HG02938 (cell line): ENCODE data around the gene MCOLN2.
"Not testable (repeated sequence)": the region's sequence is repeated elsewhere in the genome, so short reads cannot be mapped to it uniquely, and the experiment has no call there.

Source experiments
- ATAC-seq: cut with Tn5 transposase; IDR thresholded peaks from one replicate; pipeline ENCODE4 v1.9.1; 2021; ENCODE audit warnings: mild to moderate bottlenecking, moderate library complexity; ENCODE audit not compliant: unreplicated experiment

MCOLN2 gene

DNA sequence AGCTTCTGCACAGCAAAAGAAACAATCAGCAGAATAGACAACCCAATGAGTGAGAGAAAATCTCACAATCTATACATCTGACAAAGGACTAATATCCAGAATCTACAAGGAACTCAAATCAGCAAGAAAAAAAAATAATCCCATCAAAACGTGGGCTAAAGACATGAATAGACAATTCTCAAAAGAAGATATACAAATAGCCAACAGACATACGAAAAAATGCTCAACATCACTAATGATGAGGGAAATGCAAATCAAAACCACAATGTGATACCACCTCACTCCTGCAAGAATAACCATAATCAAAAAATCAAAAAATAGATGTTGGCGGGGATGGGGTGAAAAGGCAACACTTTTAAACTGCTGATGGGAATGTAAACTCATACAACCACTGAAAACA lies 10.4 kb downstream of the MCOLN2 start:
- not testable (repeated sequence) for ATAC-seq

DNA sequence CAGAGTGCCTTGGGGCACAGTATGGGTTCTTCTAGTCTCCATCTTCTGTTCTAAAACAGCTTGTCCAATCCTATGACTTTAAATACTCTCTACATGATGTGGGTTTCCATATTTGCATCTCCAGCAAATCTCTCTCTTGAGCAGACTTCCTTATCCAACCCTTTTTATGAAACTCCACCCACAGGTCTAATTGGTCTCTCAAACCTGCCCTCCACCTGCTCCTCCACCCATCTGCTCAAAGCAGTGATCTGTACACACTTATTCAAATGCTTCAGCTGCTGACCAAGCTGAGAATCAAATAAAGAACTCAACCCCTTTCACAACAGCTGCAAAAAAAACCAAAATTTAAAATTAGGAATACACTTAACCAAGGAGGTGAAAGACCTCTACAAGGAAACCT lies 11.5 kb downstream of the MCOLN2 start:
- ATAC-seq: peak; percentile 43

GRCh38 chr1:84982395-84982794 lies 14.5 kb downstream of the MCOLN2 start:
- ATAC-seq: no peak

DNA sequence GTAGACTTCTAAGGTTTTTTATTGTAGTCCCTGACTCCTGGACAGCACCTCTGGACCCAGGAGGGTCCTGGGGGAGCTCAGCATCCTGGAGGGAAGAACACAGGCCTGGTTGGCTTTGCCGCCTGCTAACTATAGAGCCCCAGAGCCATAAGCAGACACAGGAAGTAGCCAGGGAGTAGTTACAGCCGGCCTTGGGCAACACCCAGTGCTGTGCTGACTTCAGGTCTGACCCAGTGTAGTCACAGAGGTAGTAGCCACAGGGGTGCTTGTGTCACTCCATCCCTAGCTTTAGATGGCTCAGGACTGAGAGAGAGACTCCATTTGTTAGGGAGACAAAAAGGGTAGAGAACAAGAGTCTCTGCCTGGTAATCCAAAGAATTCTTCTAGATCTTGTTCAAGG lies 21.9 kb downstream of the MCOLN2 start:
- ATAC-seq: no peak

GRCh38 chr1:84973498-84974334 lies 23.2 kb downstream of the MCOLN2 start:
- peak; percentile 31 for ATAC-seq

DNA sequence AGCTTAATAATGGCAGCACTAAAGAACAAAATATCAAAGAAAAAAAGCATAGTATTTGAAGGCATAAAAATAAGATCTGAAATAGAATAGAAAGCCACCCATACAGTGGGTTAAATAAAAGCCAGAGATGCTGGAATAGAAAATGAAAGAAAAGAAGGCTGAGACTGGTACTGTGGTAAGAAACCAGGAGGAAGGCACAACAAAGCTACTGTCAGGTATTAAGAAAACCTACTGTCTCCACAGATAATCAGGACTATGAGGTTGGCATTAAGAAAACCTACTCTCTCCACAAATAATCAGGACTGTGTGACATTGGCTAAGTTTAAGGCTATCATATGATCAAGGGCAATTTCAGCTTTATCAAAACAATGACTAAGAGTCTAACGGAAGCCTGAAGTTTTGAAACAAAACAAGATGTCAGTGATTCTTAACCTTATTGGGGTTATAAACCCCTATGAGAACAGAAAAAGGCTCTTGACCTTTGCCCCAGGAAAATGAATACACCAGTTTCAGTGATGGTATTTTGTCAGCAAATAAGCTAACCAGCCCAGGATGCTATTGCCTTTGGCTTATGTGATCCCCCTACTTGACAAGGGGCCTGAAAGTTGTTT lies 24.4 kb downstream of the MCOLN2 start:
- peak; percentile 40 for ATAC-seq

DNA sequence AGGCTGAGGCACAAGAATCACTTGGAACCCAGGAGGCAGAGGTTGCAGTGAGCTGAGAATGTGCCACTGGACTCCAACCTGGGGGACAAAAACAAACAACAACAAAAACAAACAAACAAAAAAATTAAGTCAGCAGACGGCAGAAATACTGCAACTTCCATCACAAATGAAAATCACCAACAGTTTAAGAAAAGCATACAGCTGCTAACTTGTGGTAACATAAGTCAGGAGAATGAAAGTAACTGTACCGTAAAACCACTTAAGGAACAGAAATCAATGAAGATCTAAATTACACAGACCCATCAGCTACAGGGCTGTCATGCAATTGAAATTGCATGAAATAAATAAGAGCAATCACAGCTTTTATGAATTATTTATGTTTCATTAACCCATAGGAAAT lies 25.0 kb downstream of the MCOLN2 start:
- ATAC-seq: peak; percentile 33

DNA sequence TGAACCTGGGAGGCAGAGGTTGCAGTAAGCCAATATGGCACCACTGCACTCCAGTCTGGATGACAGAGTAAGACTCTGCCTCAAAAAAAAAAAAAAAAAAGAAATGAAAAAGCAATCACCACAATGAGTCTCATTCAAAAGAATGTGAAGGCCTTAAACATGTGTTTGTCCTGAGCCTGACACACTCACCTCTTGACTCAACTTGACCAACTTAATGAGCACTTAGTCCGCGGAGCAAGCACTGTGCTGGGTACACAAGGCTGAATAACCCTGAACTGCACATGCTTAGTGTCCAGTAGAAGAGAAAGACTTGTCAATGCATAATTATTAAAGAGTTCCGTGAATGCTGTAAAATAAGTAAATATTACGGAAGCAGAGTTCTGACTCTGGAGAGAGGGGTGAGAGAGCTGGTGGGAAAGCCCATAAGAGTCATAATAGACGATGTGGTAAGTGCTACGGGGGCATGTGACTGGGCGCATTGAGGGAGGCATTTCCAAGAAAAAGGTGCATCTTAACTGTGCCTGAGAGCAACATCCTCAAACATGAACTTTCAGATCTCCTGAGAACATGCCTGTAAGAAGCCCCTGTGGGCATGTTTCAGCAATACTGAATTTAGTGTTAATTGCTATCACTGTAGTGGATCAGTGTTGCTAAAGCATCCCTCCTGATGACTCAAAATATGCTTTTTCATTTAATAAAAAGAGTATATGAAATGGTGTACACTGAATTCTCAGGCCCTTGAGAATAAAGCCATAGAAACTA lies 27.2 kb downstream of the MCOLN2 start:
- peak; percentile 41 for ATAC-seq

GRCh38 chr1:84968865-84969264 lies 28.0 kb downstream of the MCOLN2 start:
- no peak for ATAC-seq

DNA sequence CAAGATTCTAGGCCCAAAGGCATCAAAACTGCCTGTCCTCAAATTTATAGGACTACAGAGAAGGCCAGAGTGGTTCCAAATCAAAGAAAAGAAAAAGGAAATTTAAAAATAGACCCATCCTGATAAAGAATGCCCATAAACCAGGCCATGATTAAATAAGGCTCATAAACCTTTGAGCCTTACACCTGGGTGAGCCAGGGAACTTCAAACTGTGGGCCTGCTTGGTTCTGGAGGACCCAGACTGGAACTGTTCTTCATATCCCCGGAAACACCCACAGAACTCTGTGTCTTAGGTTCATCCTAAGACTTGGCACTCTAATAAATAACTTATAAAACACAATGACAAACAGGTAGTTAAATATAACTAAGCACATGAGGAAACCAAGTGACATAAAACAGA lies 28.8 kb downstream of the MCOLN2 start:
- no peak for ATAC-seq

GRCh38 chr1:84967666-84968065 lies 29.2 kb downstream of the MCOLN2 start:
- no peak for ATAC-seq

DNA sequence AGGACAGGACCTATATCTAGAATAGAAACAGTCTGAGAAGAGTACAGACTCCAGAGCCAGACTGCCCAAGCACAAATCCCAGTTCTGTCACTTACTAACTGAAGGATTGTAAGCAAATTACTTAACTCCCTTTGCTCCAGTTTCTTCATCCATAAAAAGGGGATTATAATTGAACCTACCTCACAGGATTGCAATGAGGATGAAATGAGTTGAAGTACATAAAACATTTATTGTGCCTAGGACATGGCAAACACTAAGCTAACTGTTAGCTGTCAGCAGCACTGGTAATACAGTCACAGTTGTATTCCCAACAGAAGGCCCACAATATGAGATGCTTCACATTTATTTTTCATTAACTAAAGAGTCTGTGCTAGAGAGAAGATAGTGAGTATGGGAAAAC lies 33.9 kb downstream of the MCOLN2 start:
- ATAC-seq: no peak

DNA sequence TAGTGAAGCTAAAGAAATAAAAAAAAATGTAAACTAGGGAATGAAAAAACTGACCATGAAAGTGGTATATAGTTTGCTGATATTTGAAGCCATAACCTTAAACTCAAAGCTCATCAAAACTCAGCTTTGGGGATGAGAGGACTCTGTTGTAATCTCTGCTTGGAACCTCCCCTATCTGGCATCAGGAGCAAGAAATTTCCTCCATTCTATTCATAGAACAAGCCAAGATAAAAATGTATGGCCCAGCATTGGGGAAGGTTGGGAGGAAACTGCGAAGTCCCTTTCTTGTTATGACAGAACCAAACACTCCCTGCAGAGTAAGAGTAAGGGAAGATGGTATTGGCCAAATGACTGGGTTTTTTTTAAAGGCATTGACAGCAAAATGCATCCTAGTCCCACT lies 35.6 kb downstream of the MCOLN2 start:
- no peak for ATAC-seq

- no peak for ATAC-seq
These were observed 36.5 kb downstream of the MCOLN2 start for GRCh38 chr1:84960371-84960770.

GRCh38 chr1:84959294-84959693 lies 37.6 kb downstream of the MCOLN2 start:
- ATAC-seq: peak; percentile 96

GRCh38 chr1:84957966-84958365 lies 38.9 kb downstream of the MCOLN2 start:
- no peak for ATAC-seq

DNA sequence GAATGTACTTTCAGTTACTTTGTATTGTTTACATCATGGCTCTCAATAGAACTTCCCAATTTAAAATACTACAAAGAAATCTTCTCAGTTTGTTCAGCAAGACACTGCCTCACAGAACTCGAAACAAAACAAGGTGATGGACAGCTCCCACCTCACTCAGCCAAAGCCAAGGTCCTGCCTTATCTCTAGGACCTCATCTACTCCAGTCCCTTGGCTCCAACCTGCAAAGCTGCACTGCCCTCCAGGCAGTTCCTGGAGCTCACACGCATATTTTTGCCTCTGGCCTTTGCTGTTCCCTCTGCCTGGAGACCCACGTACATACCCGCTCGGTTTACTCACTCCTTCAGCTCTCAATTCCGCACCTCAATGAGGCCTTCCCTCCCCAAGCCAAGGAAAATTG lies 40.3 kb downstream of the MCOLN2 start:
- ATAC-seq: no peak

- ATAC-seq: no peak
These were observed 40.8 kb downstream of the MCOLN2 start for GRCh38 chr1:84956097-84956496.

DNA sequence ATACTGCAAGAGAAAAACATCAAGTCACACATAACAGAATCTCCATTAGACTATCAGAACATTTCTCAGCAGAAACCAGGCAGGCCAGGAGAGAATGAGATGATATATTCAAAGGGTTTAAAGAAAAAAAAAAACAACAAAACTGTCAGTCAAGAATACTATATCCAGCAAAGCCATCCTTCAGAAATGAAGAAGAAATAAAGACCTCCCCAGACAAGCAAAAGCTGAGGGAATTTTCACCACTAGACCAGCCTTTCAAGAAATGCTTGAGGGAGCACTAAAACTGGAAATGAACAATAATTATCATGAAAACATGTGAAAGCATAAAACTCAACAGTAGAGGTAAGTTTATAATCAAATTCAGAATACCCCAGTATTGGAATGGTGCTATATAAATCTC lies 47.2 kb downstream of the MCOLN2 start:
- no peak for ATAC-seq

- no peak for ATAC-seq
These were observed 49.1 kb downstream of the MCOLN2 start for GRCh38 chr1:84947536-84948410.

GRCh38 chr1:84946631-84947030 lies 50.3 kb downstream of the MCOLN2 start:
- ATAC-seq: no peak
